Neural progenitor cell (in vitro differentiated cells): ENCODE data around the gene CLEC3B. TPM values are rescaled to one million over a fixed set of nuclear protein-coding genes. Genes with fewer than 3 reads are reported as not detected.

ENCODE experiments used
- DNase-seq: peaks from one replicate; pipeline ENCODE4 v3.0.0-alpha.2; 2016; ENCODE audit warnings: low spot score
- H2AFZ ChIP-seq: fragments of 200-600 bp; sonication (generic); replicated peaks from 2 replicates; pipeline ENCODE4 v1.6.1; 2016; ENCODE audit warnings: antibody characterized with exemption
- H3F3A ChIP-seq: fragments of 200-600 bp; sonication (generic); 2 replicates; pipeline ENCODE4 v1.6.1; 2016; ENCODE audit warnings: antibody characterized with exemption, low read depth
- H3K27ac ChIP-seq: fragments of 200-600 bp; sonication (generic); 2 replicates; pipeline ENCODE4 v1.5.1; 2016; ENCODE audit warnings: mild to moderate bottlenecking
- H3K27me3 ChIP-seq: fragments of 200-600 bp; sonication (generic); 2 replicates; pipeline ENCODE4 v1.6.1; 2016; ENCODE audit warnings: mild to moderate bottlenecking, moderate library complexity
- H3K36me3 ChIP-seq: fragments of 200-600 bp; sonication (generic); 2 replicates; pipeline ENCODE4 v1.5.1; 2016
- H3K4me1 ChIP-seq: fragments of 200-600 bp; sonication (generic); 2 replicates; pipeline ENCODE4 v1.6.1; 2016; ENCODE audit warnings: mixed run types
- H3K4me2 ChIP-seq: fragments of 200-600 bp; sonication (generic); 2 replicates; pipeline ENCODE4 v1.6.1; 2016
- H3K4me3 ChIP-seq: fragments of 200-600 bp; sonication (generic); 2 replicates; pipeline ENCODE4 v1.5.1; 2016
- H3K79me2 ChIP-seq: fragments of 200-600 bp; sonication (generic); 2 replicates; pipeline ENCODE4 v1.6.1; 2016; ENCODE audit warnings: low read depth
- H3K9ac ChIP-seq: fragments of 200-600 bp; sonication (generic); 2 replicates; pipeline ENCODE4 v1.6.1; 2016
- H3K9me3 ChIP-seq: fragments of 200-600 bp; sonication (generic); 2 replicates; pipeline ENCODE4 v1.5.1; 2016; ENCODE audit warnings: low read depth
- H4K20me1 ChIP-seq: fragments of 200-600 bp; sonication (generic); 2 replicates; pipeline ENCODE4 v1.6.1; 2016; ENCODE audit warnings: low read depth
- H3K27ac Mint-ChIP-seq: 3 replicates; pipeline ENCODE4 v1.8.0; 2021; ENCODE audit warnings: mixed read lengths
- H3K27me3 Mint-ChIP-seq: 2 replicates; pipeline ENCODE4 v1.8.0; 2022; ENCODE audit warnings: low read depth, mild to moderate bottlenecking, inconsistent platforms, moderate library complexity, mixed read lengths; ENCODE audit not compliant: insufficient read depth
- H3K36me3 Mint-ChIP-seq: 3 replicates; pipeline ENCODE4 v1.8.0; 2021; ENCODE audit warnings: mixed read lengths
- H3K4me1 Mint-ChIP-seq: 3 replicates; pipeline ENCODE4 v1.8.0; 2021; ENCODE audit warnings: mixed read lengths
- H3K4me3 Mint-ChIP-seq: 3 replicates; pipeline ENCODE4 v1.8.0; 2021; ENCODE audit warnings: mild to moderate bottlenecking, moderate library complexity, mixed read lengths
- H3K9me3 Mint-ChIP-seq: 3 replicates; pipeline ENCODE4 v1.8.0; 2020; ENCODE audit warnings: mixed read lengths
- EZH2 ChIP-seq: fragments of 200-600 bp; sonication (generic); IDR thresholded peaks from 2 replicates; pipeline ENCODE4 v1.6.1; 2017; ENCODE audit warnings: antibody characterized with exemption, mild to moderate bottlenecking, moderate library complexity
- EZH2phosphoT487 ChIP-seq: fragments of 200-600 bp; sonication (generic); IDR thresholded peaks from 2 replicates; pipeline ENCODE4 v1.6.1; 2017; ENCODE audit warnings: antibody characterized with exemption
- total RNA-seq: library from RNA; depleted of rRNA; stranded (reverse); fragments of >200 nt; gene quantifications from 2 replicates; pipeline ENCODE4 v1.2.3, GENCODE V29; 2015; ENCODE audit warnings: low replicate concordance
- TF ChIP-seq, protein P1 (sequence below): fragments of 200-600 bp; sonication (generic); IDR thresholded peaks from 2 replicates; pipeline ENCODE4 v1.5.1; 2017; ENCODE audit warnings: antibody characterized with exemption, mild to moderate bottlenecking

The CLEC3B gene
- total RNA-seq, 1 donor from 2014 or later, result not detected

DNA sequence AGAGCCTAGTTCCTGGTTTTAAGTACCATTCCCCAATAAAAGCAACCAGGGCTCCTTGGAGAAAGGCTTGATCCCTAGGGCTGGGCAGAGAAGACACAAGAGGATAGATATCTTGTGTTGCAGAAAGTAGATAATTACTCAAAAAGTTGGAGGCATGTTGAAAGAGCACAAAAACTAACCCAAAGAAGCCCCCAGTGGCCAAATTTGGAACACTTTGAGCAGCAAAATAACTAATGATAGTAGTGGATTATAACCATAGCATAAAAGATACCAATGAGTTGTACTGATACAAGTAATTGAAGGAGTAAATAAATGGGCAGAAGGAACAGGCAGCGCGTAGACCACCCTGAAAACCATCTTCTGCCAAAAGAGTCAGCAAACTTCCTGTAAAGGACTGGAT lies 38.0 kb upstream of the CLEC3B start:
- TF ChIP-seq EZH2phosphoT487 (no peak), EZH2 (no peak)
- TF ChIP-seq, protein P1, sequence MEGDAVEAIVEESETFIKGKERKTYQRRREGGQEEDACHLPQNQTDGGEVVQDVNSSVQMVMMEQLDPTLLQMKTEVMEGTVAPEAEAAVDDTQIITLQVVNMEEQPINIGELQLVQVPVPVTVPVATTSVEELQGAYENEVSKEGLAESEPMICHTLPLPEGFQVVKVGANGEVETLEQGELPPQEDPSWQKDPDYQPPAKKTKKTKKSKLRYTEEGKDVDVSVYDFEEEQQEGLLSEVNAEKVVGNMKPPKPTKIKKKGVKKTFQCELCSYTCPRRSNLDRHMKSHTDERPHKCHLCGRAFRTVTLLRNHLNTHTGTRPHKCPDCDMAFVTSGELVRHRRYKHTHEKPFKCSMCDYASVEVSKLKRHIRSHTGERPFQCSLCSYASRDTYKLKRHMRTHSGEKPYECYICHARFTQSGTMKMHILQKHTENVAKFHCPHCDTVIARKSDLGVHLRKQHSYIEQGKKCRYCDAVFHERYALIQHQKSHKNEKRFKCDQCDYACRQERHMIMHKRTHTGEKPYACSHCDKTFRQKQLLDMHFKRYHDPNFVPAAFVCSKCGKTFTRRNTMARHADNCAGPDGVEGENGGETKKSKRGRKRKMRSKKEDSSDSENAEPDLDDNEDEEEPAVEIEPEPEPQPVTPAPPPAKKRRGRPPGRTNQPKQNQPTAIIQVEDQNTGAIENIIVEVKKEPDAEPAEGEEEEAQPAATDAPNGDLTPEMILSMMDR, result peak; percentile 46
- Histone ChIP-seq H3K4me1 (peaks cover under 1% of the 10 kb centered on the region), H3K27me3 (no peaks in the 10 kb centered on the region), H3F3A (no peaks in the 10 kb centered on the region), H4K20me1 (peaks cover 19% of the 10 kb centered on the region), H3K79me2 (peaks cover 77% of the 10 kb centered on the region), H3K9me3 (no peaks in the 10 kb centered on the region), H3K27ac (no peak overlapping the region), H2AFZ (no peak overlapping the region), H3K9ac (no peak overlapping the region), H3K4me2 (no peak overlapping the region), H3K36me3 (no peaks in the 10 kb centered on the region), H3K4me3 (no peak overlapping the region)
- Mint-ChIP-seq H3K36me3 (peaks cover 28% of the 10 kb centered on the region), H3K4me3 (no peak overlapping the region), H3K9me3 (peaks cover 2% of the 10 kb centered on the region), H3K27me3 (no peaks in the 10 kb centered on the region), H3K4me1 (no peaks in the 10 kb centered on the region), H3K27ac (no peak overlapping the region)
- no peak for DNase-seq

DNA sequence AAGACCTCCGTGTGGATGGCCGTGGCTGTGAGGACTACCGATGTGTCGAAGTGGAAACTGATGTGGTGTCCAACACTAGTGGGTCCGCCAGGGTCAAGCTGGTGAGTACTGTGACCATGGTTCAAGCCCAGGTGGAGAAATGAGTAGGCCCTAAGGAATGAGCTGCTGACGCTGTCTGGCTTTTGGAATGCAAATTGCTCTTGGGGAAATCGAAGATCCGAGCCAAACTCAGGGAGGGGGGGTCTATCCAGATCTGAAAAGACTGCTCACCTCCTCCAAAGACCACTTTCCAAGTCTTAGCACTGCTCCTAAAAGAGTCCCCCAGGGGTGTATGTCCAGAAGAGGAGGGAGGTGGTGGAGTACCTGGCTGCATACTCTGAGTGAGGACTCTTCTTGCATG lies 37.0 kb upstream of the CLEC3B start:
- Mint-ChIP-seq H3K9me3 (peaks cover 2% of the 10 kb centered on the region), H3K27ac (no peak overlapping the region), H3K4me1 (peaks cover 4% of the 10 kb centered on the region), H3K27me3 (no peaks in the 10 kb centered on the region), H3K36me3 (peaks cover 29% of the 10 kb centered on the region), H3K4me3 (no peak overlapping the region)
- DNase-seq, result no peak
- H3K79me2 ChIP-seq, result peaks cover 76% of the 10 kb centered on the region
- no peak overlapping the region for H3K27ac ChIP-seq
- H3K9ac ChIP-seq, result no peak overlapping the region
- TF ChIP-seq EZH2 (no peak), EZH2phosphoT487 (no peak)
- TF ChIP-seq, protein P1, result no peak
- no peaks in the 10 kb centered on the region for H3K9me3 ChIP-seq
- no peaks in the 10 kb centered on the region for H3K36me3 ChIP-seq
- H4K20me1 ChIP-seq, result peaks cover 20% of the 10 kb centered on the region
- no peaks in the 10 kb centered on the region for H3K27me3 ChIP-seq
- H2AFZ ChIP-seq, result no peak overlapping the region
- peaks cover 6% of the 10 kb centered on the region for H3K4me1 ChIP-seq
- H3K4me3 ChIP-seq, result no peak overlapping the region
- no peaks in the 10 kb centered on the region for H3F3A ChIP-seq
- no peak overlapping the region for H3K4me2 ChIP-seq

DNA sequence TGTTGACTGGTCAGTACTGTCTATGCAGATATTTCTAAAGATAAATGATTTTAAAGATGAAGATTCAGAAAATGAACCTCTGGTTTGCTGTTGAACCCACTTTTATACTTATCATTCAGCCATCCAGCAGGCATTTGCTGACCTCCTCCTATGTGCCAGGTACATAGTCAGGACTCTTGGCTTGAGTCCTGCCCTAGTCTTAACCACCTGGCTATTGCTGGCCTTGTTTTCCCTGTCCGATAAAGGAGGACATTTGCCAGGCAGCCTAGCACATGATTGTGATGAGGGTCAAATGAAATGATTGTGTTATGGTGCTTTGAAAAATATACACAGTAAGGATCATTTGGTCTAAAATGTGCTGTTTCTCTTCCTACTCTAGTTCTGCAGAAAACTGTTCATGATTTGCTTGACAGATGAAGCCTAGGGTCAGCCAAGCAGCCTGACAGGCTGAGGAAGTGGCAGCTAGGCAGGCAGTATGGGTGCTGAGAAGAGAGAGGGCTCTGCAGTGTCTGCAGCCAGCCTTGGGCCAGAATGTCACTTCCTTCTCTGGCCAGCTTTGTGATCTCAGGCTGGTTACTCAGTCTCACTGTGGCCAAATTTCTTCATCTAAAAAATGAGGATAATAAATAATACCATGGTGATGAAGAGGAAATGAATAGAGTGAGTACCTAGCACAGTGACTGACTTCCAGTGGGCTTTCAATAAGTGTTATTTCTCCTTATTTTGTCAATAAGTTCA lies 36.3 kb upstream of the CLEC3B start:
- Mint-ChIP-seq H3K36me3 (peaks cover 28% of the 10 kb centered on the region), H3K27me3 (no peaks in the 10 kb centered on the region), H3K4me1 (peaks cover 10% of the 10 kb centered on the region), H3K4me3 (no peak overlapping the region), H3K27ac (no peak overlapping the region), H3K9me3 (peaks cover 2% of the 10 kb centered on the region)
- DNase-seq, result no peak
- no peak overlapping the region for H3K27ac ChIP-seq
- H3K27me3 ChIP-seq, result no peaks in the 10 kb centered on the region
- no peak overlapping the region for H3K9ac ChIP-seq
- peaks cover 76% of the 10 kb centered on the region for H3K79me2 ChIP-seq
- no peak overlapping the region for H2AFZ ChIP-seq
- H3K4me1 ChIP-seq, result peaks cover 6% of the 10 kb centered on the region
- no peaks in the 10 kb centered on the region for H3K36me3 ChIP-seq
- no peak overlapping the region for H3K4me2 ChIP-seq
- no peaks in the 10 kb centered on the region for H3F3A ChIP-seq
- TF ChIP-seq, protein P1, result no peak
- no peak for TF ChIP-seq EZH2
- TF ChIP-seq EZH2phosphoT487, result no peak
- peaks cover 20% of the 10 kb centered on the region for H4K20me1 ChIP-seq
- H3K9me3 ChIP-seq, result no peaks in the 10 kb centered on the region
- no peak overlapping the region for H3K4me3 ChIP-seq
